Measurements from ENCODE around the gene PRAMEF27. TPM values are rescaled to one million over a fixed set of nuclear protein-coding genes. Genes with fewer than 3 reads are reported as not detected.
"Not testable (repeated sequence)": the region's sequence is repeated elsewhere in the genome, so short reads cannot be mapped to it uniquely, and the experiment has no call there.

The PRAMEF27 gene
- not detected in 2 replicates for polyA plus RNA-seq (2013)

DNA sequence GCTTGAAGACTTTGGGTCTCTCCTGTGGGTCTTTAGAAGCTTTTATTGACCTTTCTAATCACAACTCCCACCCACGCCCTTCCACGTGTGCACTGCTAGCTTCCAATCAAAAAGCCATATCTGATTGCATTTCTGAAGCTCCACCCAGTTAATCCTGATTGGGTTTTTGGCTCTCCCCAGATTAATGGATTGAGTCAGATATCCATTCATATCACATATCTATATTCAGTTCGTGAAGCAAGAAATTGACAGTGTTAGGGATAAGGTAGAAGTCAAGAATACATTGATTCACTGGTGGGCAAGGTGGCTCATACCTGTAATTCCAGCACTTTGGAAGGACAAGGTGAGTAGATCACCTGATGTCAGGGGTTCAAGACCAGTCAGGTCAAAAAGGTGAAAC lies at the start of gene PRAMEF27:
Gene PRAMEF27 (minus strand): TSS at position 101 of the 400 bp plus-strand sequence. CDS start 2,916 bp downstream, outside the sequence.
- H4K91ac ChIP-seq (ENCODE audit: low read depth, low read length); H2BK5ac ChIP-seq (ENCODE audit: low read depth, low read length, poor library complexity); H3K79me1 ChIP-seq (ENCODE audit: low read length); H3K79me2 ChIP-seq (ENCODE audit: control insufficient read depth, insufficient read depth, low read length, poor library complexity); H3K18ac ChIP-seq (ENCODE audit: low read length); H3K14ac ChIP-seq (ENCODE audit: low read length); H3K4ac ChIP-seq (ENCODE audit: low read depth, low read length); H2BK120ac ChIP-seq (ENCODE audit: insufficient read depth, low read length, poor library complexity); H3K27me3 ChIP-seq (ENCODE audit: insufficient read depth, low read length); H4K12ac ChIP-seq (ENCODE audit: low read depth, low read length); H3K4me3 ChIP-seq (ENCODE audit: low read depth, low read length); H3K4me2 ChIP-seq (ENCODE audit: low read length); H3K27ac ChIP-seq (ENCODE audit: low read depth, low read length); H3K23ac ChIP-seq (ENCODE audit: low read length); H3K36me3 ChIP-seq (ENCODE audit: control insufficient read depth in 1 of 2, insufficient read depth in 2 of 2, low read length in 2 of 2); DNase-seq; H4K8ac ChIP-seq (ENCODE audit: low read depth, low read length); H2BK12ac ChIP-seq (ENCODE audit: low read length); H2AFZ ChIP-seq (ENCODE audit: insufficient read depth, low read length, poor library complexity); H2AK5ac ChIP-seq (ENCODE audit: low read length); H3K9ac ChIP-seq (ENCODE audit: low read length); H3K9me3 ChIP-seq (ENCODE audit: insufficient read depth, low read depth, low read length); H3K4me1 ChIP-seq (ENCODE audit: control insufficient read depth in 1 of 2, insufficient read depth in 2 of 2, low read length in 2 of 2): not testable (repeated sequence)
- no CpG with 5 or more reads among the region's 3 CpGs for WGBS (ENCODE audit: extremely low coverage, insufficient coverage, insufficient read length)

DNA sequence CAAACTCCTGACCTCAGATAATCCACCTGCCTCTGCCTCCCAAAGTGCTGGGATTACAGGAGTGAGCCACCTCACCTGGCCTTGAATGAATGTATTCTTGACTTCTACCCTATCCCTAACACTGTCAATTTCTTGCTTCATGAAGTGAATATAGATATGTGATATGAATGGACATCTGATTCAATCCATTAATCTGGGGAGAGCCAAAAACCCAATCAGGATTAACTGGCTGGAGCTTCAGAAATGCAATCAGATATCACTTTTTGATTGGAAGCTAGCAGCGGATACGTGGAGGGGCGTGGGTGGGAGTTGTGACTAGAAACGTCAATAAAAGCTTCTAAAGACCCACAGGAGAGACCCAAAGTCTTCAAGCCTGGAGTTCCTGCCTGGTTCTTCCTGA lies 14.1 kb upstream of the PRAMEF27 start, which contains the start of gene PRAMEF25:
Gene PRAMEF25 (plus strand): TSS at position 301 of the 400 bp plus-strand sequence. CDS start 2,920 bp downstream, outside the sequence.
- not testable (repeated sequence) for H2AFZ ChIP-seq (ENCODE audit: insufficient read depth, low read length, poor library complexity); H4K91ac ChIP-seq (ENCODE audit: low read depth, low read length); H3K4ac ChIP-seq (ENCODE audit: low read depth, low read length); H2AK5ac ChIP-seq (ENCODE audit: low read length); H3K23ac ChIP-seq (ENCODE audit: low read length); H3K4me1 ChIP-seq (ENCODE audit: control insufficient read depth in 1 of 2, insufficient read depth in 2 of 2, low read length in 2 of 2); H4K8ac ChIP-seq (ENCODE audit: low read depth, low read length); H3K79me2 ChIP-seq (ENCODE audit: control insufficient read depth, insufficient read depth, low read length, poor library complexity); H3K36me3 ChIP-seq (ENCODE audit: control insufficient read depth in 1 of 2, insufficient read depth in 2 of 2, low read length in 2 of 2); H3K9ac ChIP-seq (ENCODE audit: low read length); H3K79me1 ChIP-seq (ENCODE audit: low read length); H3K18ac ChIP-seq (ENCODE audit: low read length); H2BK12ac ChIP-seq (ENCODE audit: low read length); H3K9me3 ChIP-seq (ENCODE audit: insufficient read depth, low read depth, low read length); H3K4me3 ChIP-seq (ENCODE audit: low read depth, low read length); H3K27me3 ChIP-seq (ENCODE audit: insufficient read depth, low read length); H3K4me2 ChIP-seq (ENCODE audit: low read length); H3K27ac ChIP-seq (ENCODE audit: low read depth, low read length); DNase-seq; H2BK5ac ChIP-seq (ENCODE audit: low read depth, low read length, poor library complexity); H3K14ac ChIP-seq (ENCODE audit: low read length); H4K12ac ChIP-seq (ENCODE audit: low read depth, low read length); H2BK120ac ChIP-seq (ENCODE audit: insufficient read depth, low read length, poor library complexity)
- WGBS (ENCODE audit: extremely low coverage, insufficient coverage, insufficient read length), result no CpG with 5 or more reads among the region's 4 CpGs

DNA sequence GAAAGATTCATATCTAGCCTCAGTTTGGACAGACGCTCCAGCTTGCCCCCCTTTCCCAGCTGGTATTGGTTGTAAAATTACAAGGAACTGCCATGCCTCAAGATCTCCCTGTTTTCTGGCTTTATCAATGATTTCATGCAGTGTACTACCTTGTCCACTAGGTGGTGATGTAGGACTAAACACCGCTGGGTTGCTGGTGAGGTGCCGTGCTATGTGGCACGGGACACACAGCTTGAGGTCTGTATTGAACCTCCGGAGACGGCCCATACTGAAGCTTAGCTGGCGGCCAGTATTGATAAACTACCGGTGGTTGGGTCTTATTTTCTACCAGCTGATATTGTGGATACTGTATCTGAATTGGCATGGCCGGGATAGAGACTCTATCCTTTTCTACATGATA lies 36.5 kb downstream of the PRAMEF27 start:
- not testable (repeated sequence) for H2AFZ ChIP-seq (ENCODE audit: insufficient read depth, low read length, poor library complexity); H3K18ac ChIP-seq (ENCODE audit: low read length); H3K4me3 ChIP-seq (ENCODE audit: low read depth, low read length); H4K8ac ChIP-seq (ENCODE audit: low read depth, low read length); H3K14ac ChIP-seq (ENCODE audit: low read length); H3K79me2 ChIP-seq (ENCODE audit: control insufficient read depth, insufficient read depth, low read length, poor library complexity); H3K36me3 ChIP-seq (ENCODE audit: control insufficient read depth in 1 of 2, insufficient read depth in 2 of 2, low read length in 2 of 2); H3K9me3 ChIP-seq (ENCODE audit: insufficient read depth, low read depth, low read length); DNase-seq; H4K12ac ChIP-seq (ENCODE audit: low read depth, low read length); H3K4me2 ChIP-seq (ENCODE audit: low read length); H3K27me3 ChIP-seq (ENCODE audit: insufficient read depth, low read length); H3K79me1 ChIP-seq (ENCODE audit: low read length); H4K91ac ChIP-seq (ENCODE audit: low read depth, low read length); H3K4ac ChIP-seq (ENCODE audit: low read depth, low read length); H2BK120ac ChIP-seq (ENCODE audit: insufficient read depth, low read length, poor library complexity); H3K23ac ChIP-seq (ENCODE audit: low read length); H3K9ac ChIP-seq (ENCODE audit: low read length); H3K27ac ChIP-seq (ENCODE audit: low read depth, low read length); H3K4me1 ChIP-seq (ENCODE audit: control insufficient read depth in 1 of 2, insufficient read depth in 2 of 2, low read length in 2 of 2); H2BK5ac ChIP-seq (ENCODE audit: low read depth, low read length, poor library complexity); H2BK12ac ChIP-seq (ENCODE audit: low read length); H2AK5ac ChIP-seq (ENCODE audit: low read length)
- WGBS (ENCODE audit: extremely low coverage, insufficient coverage, insufficient read length), result no CpG with 5 or more reads among the region's 9 CpGs

DNA sequence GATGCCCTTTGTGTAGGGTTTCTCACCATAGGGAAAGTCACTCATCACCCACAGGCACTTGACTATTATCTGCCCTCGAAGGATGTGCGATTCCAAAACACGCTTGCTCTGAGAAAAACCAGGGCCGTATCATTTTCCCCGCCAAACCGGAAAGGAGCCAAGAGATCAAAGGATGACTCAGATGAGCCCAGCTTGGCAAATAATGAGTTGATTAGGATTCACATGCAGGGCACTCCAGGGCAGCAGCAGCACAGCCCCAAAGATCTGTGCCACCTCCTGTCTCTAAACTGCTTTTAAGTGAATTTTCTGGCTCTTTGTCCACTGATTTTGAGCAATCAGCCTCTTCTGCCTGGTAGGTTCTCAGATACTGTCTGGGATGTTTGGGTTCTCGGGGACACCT lies 44.4 kb downstream of the PRAMEF27 start:
- H3K4me2 ChIP-seq (ENCODE audit: low read length); H3K18ac ChIP-seq (ENCODE audit: low read length); H3K27ac ChIP-seq (ENCODE audit: low read depth, low read length); H3K4me1 ChIP-seq (ENCODE audit: control insufficient read depth in 1 of 2, insufficient read depth in 2 of 2, low read length in 2 of 2); H3K23ac ChIP-seq (ENCODE audit: low read length); H3K79me2 ChIP-seq (ENCODE audit: control insufficient read depth, insufficient read depth, low read length, poor library complexity); H3K9me3 ChIP-seq (ENCODE audit: insufficient read depth, low read depth, low read length); H2AK5ac ChIP-seq (ENCODE audit: low read length); H2BK5ac ChIP-seq (ENCODE audit: low read depth, low read length, poor library complexity); H3K9ac ChIP-seq (ENCODE audit: low read length); H3K27me3 ChIP-seq (ENCODE audit: insufficient read depth, low read length); H2BK120ac ChIP-seq (ENCODE audit: insufficient read depth, low read length, poor library complexity); H4K91ac ChIP-seq (ENCODE audit: low read depth, low read length); H3K4me3 ChIP-seq (ENCODE audit: low read depth, low read length); H4K8ac ChIP-seq (ENCODE audit: low read depth, low read length); H4K12ac ChIP-seq (ENCODE audit: low read depth, low read length); H3K36me3 ChIP-seq (ENCODE audit: control insufficient read depth in 1 of 2, insufficient read depth in 2 of 2, low read length in 2 of 2); H2AFZ ChIP-seq (ENCODE audit: insufficient read depth, low read length, poor library complexity); H3K79me1 ChIP-seq (ENCODE audit: low read length); DNase-seq; H2BK12ac ChIP-seq (ENCODE audit: low read length); H3K4ac ChIP-seq (ENCODE audit: low read depth, low read length); H3K14ac ChIP-seq (ENCODE audit: low read length): not testable (repeated sequence)
- no CpG with 5 or more reads among the region's 7 CpGs for WGBS (ENCODE audit: extremely low coverage, insufficient coverage, insufficient read length)

Data from trophoblast cell (in vitro differentiated cells and primary cell).